Measurements from ENCODE around the gene SIRT1.
"Not testable (repeated sequence)": the region's sequence is repeated elsewhere in the genome, so short reads cannot be mapped to it uniquely, and the experiment has no call there.

SIRT1 gene

GRCh38 chr10:67877421-67877820 is 7.0 kb upstream of the SIRT1 start:
- DNase-seq (ENCODE audit: low spot score): not testable (repeated sequence)

- DNase-seq (ENCODE audit: low spot score): no peak
These were observed 6.3 kb upstream of the SIRT1 start for GRCh38 chr10:67878133-67878532.

GRCh38 chr10:67883710-67884312 is 645 bp upstream of the SIRT1 start:
- DNase-seq (ENCODE audit: low spot score): no peak

- peak; percentile 84 for DNase-seq (ENCODE audit: low spot score)
These were observed 600 bp downstream of the SIRT1 start for GRCh38 chr10:67884842-67885670.

- no peak for DNase-seq (ENCODE audit: low spot score)
These were observed 9.2 kb downstream of the SIRT1 start for GRCh38 chr10:67893637-67894036.

GRCh38 chr10:67903581-67903980 is 19.1 kb downstream of the SIRT1 start:
- DNase-seq (ENCODE audit: low spot score): no peak

- no peak for DNase-seq (ENCODE audit: low spot score)
These were observed 28.0 kb downstream of the SIRT1 start for GRCh38 chr10:67912331-67912946.

GRCh38 chr10:67914777-67915340 is 30.4 kb downstream of the SIRT1 start:
- DNase-seq (ENCODE audit: low spot score): no peak

GRCh38 chr10:67917169-67917568 is 32.7 kb downstream of the SIRT1 start:
- DNase-seq (ENCODE audit: low spot score): no peak

- DNase-seq (ENCODE audit: low spot score): no peak
These were observed 33.2 kb downstream of the SIRT1 start for GRCh38 chr10:67917679-67918078.

- DNase-seq (ENCODE audit: low spot score): no peak
These were observed 36.6 kb downstream of the SIRT1 start for GRCh38 chr10:67921065-67921464.

- peak; percentile 60 for DNase-seq (ENCODE audit: low spot score)
These were observed 39.1 kb downstream of the SIRT1 start for GRCh38 chr10:67923551-67923950.

- DNase-seq (ENCODE audit: low spot score): no peak
These were observed 39.7 kb downstream of the SIRT1 start for GRCh38 chr10:67924136-67924535.

GRCh38 chr10:67925449-67926005 is 41.1 kb downstream of the SIRT1 start:
- no peak for DNase-seq (ENCODE audit: low spot score)

GRCh38 chr10:67926951-67927350 is 42.5 kb downstream of the SIRT1 start:
- DNase-seq (ENCODE audit: low spot score): no peak

GRCh38 chr10:67933199-67933598 is 48.7 kb downstream of the SIRT1 start:
- no peak for DNase-seq (ENCODE audit: low spot score)

GRCh38 chr10:67934336-67934735 is 49.9 kb downstream of the SIRT1 start:
- no peak for DNase-seq (ENCODE audit: low spot score)

GRCh38 chr10:67935223-67935622 is 50.8 kb downstream of the SIRT1 start:
- DNase-seq (ENCODE audit: low spot score): no peak

- DNase-seq (ENCODE audit: low spot score): no peak
These were observed 52.0 kb downstream of the SIRT1 start for GRCh38 chr10:67936416-67936815.

- no peak for DNase-seq (ENCODE audit: low spot score)
These were observed 59.5 kb downstream of the SIRT1 start for GRCh38 chr10:67943917-67944316.

- no peak for DNase-seq (ENCODE audit: low spot score)
These were observed 71.2 kb downstream of the SIRT1 start for GRCh38 chr10:67955614-67956013.

- no peak for DNase-seq (ENCODE audit: low spot score)
These were observed 75.5 kb downstream of the SIRT1 start for GRCh38 chr10:67959839-67960476.

Measured in kidney tubule cell (primary cell).